H1 (cell line): ENCODE results near the gene UBE2I.

Experiments
- ASH2L ChIP-seq: fragments of 200-600, 300-600 bp; sonication (generic); IDR thresholded peaks from one replicate; pipeline ENCODE4 v1.7.1; 2017; ENCODE audit warnings: low read length
- BACH1 ChIP-seq: IDR thresholded peaks from 2 replicates; pipeline ENCODE4 v1.6.1; 2012; ENCODE audit warnings: low read length, improper control_type of control experiment
- BRCA1 ChIP-seq: IDR thresholded peaks from 2 replicates; pipeline ENCODE4 v1.6.1; 2012; ENCODE audit warnings: low read depth, low read length, improper control_type of control experiment
- CTCF ChIP-seq, 3 experiments: IDR thresholded peaks; 1 replicate in 2 of 3; 2 replicates in 1 of 3; pipeline versions ENCODE4 v1.5.1 to v1.6.1; 2011; ENCODE audit warnings: low read length in 3 of 3, mild to moderate bottlenecking in 3 of 3, inconsistent platforms in 2 of 3, low read depth in 1 of 3, moderate library complexity in 1 of 3; ENCODE audit not compliant: insufficient read depth in 1 of 3; ENCODE audit errors: control extremely low read depth in 1 of 3
- EP300 ChIP-seq, 2 experiments: IDR thresholded peaks; 1 replicate in 1 of 2; 2 replicates in 1 of 2; pipeline ENCODE4 v1.6.1; 2011 to 2012; ENCODE audit warnings: low read depth in 2 of 2, low read length in 2 of 2, mild to moderate bottlenecking in 2 of 2, borderline replicate concordance in 1 of 2, inconsistent platforms in 1 of 2, moderate library complexity in 1 of 2
- EZH2 ChIP-seq: fragments of 200-600 bp; sonication (generic); IDR thresholded peaks from 2 replicates; pipeline ENCODE4 v1.7.1; 2012; ENCODE audit warnings: low read depth, mild to moderate bottlenecking, moderate library complexity, low read length, inconsistent platforms; ENCODE audit not compliant: severe bottlenecking
- JUN ChIP-seq: IDR thresholded peaks from 2 replicates; pipeline ENCODE4 v1.6.1; 2011; ENCODE audit warnings: low read depth, mild to moderate bottlenecking, improper control_type of control experiment, low read length
- KDM1A ChIP-seq: fragments of 200-600, 300-600 bp; sonication (generic); IDR thresholded peaks from 2 replicates; pipeline ENCODE4 v1.7.1; 2016; ENCODE audit warnings: mild to moderate bottlenecking, low read length, borderline replicate concordance
- MAFK ChIP-seq: IDR thresholded peaks from 2 replicates; pipeline ENCODE4 v1.6.1; 2012; ENCODE audit warnings: low read depth, mild to moderate bottlenecking, improper control_type of control experiment, low read length
- POLR2A ChIP-seq, 2 experiments: IDR thresholded peaks; 1 replicate in 1 of 2; 2 replicates in 1 of 2; pipeline ENCODE4 v1.6.1; 2011; ENCODE audit warnings: low read depth in 2 of 2, low read length in 2 of 2, mild to moderate bottlenecking in 2 of 2; ENCODE audit errors: control extremely low read depth in 1 of 2
- RAD21 ChIP-seq, 2 experiments: IDR thresholded peaks in 1 of 2; conservative IDR thresholded peaks in 1 of 2; 2 replicates each; pipeline ENCODE4 v1.6.1; 2011; ENCODE audit warnings: low read depth in 2 of 2, low read length in 2 of 2, improper control_type of control experiment in 1 of 2, inconsistent platforms in 1 of 2, mild to moderate bottlenecking in 1 of 2, moderate library complexity in 1 of 2
- USF2 ChIP-seq: IDR thresholded peaks from 2 replicates; pipeline ENCODE4 v1.6.1; 2011; ENCODE audit warnings: low read length, improper control_type of control experiment
- TF ChIP-seq, protein P1 (sequence below): IDR thresholded peaks from 2 replicates; pipeline ENCODE4 v1.6.1; 2012; ENCODE audit warnings: inconsistent platforms
- TF ChIP-seq, protein P2 (sequence below): IDR thresholded peaks from 2 replicates; pipeline ENCODE4 v1.6.1; 2012; ENCODE audit warnings: inconsistent platforms

DNA sequence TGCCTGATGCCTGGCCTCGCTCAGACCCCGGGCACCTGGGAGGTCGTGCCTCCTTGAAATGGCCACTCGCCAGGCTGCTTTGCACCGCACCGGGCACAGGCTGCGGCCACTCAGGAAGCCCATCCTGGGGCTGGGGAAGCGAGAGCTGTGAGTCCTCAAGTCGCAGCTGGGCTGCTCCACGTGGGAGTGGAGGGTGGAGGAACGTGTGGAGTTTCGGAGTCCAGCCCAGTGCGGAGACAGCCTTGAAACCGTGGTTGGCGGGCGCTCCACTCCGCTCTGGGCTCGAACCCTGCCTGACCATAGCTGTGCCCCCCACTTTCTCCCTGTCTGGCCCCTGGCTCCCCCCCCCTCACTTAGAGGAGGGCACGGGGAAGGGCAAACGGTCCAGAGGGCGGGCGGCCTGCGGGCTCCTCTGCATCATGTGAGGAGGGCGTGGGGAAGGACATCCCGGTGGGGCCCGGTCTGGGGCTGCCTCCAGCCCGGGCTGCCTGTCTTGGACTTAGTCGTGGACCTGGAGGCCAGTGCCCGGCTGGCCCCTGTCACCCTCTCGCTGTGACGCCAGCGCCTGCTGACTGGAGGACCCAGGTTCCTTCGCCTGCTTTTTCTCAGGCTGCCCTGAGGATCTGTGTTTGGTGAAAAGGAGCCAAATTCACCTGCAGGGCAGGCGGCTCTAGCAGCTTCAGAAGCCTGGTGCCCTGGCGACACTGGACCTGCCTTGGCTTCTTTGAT lies 2.5 kb downstream of the UBE2I start:
- TF ChIP-seq BACH1 (no peak), CTCF (IDR thresholded peaks at IDR 0.05; ENCODE audit: control extremely low read depth in 1 of 3, insufficient read depth in 1 of 3, low read depth in 1 of 3, low read length in 3 of 3) (no peak), POLR2A (IDR thresholded peaks at IDR 0.05; ENCODE audit: control extremely low read depth in 1 of 2, low read depth in 2 of 2, low read length in 2 of 2) (no peak), RAD21 (IDR thresholded peaks at IDR 0.05 in 1 of 2, conservative IDR thresholded peaks at IDR 0.05 in 1 of 2; ENCODE audit: low read depth in 2 of 2, low read length in 2 of 2) (no peak), ASH2L (no peak), MAFK (no peak), JUN (no peak), EZH2 (no peak), USF2 (no peak), EP300 (IDR thresholded peaks at IDR 0.05; ENCODE audit: borderline replicate concordance in 1 of 2, low read depth in 2 of 2, low read length in 2 of 2) (no peak), BRCA1 (no peak), KDM1A (no peak)
- TF ChIP-seq, protein P1, sequence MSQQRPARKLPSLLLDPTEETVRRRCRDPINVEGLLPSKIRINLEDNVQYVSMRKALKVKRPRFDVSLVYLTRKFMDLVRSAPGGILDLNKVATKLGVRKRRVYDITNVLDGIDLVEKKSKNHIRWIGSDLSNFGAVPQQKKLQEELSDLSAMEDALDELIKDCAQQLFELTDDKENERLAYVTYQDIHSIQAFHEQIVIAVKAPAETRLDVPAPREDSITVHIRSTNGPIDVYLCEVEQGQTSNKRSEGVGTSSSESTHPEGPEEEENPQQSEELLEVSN, result no peak
- TF ChIP-seq, protein P2, sequence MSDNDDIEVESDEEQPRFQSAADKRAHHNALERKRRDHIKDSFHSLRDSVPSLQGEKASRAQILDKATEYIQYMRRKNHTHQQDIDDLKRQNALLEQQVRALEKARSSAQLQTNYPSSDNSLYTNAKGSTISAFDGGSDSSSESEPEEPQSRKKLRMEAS, result no peak
